ENCODE results near the gene RFWD3. TPM values are rescaled to one million over a fixed set of nuclear protein-coding genes. Genes with fewer than 3 reads are reported as not detected.

The RFWD3 gene
- total RNA-seq, 2 donors from 2014 or later: 2.9 to 9.7 TPM

- H3K4me1 ChIP-seq: no peaks in the 10 kb centered on the region
- TF ChIP-seq CTCF (IDR thresholded peaks at IDR 0.05): no peak
- no peaks in the 10 kb centered on the region for H3K27me3 ChIP-seq
- no peak for DNase-seq (ENCODE audit: low spot score)
- H3K4me3 ChIP-seq: no peak overlapping the region
- no peaks in the 10 kb centered on the region for H3K9me3 ChIP-seq
- no peak overlapping the region for H3K27ac ChIP-seq
- H3K36me3 ChIP-seq: peaks cover 51% of the 10 kb centered on the region
Measured at GRCh38 chr16:74652249-74652648, 14.4 kb downstream of the RFWD3 start.

DNA sequence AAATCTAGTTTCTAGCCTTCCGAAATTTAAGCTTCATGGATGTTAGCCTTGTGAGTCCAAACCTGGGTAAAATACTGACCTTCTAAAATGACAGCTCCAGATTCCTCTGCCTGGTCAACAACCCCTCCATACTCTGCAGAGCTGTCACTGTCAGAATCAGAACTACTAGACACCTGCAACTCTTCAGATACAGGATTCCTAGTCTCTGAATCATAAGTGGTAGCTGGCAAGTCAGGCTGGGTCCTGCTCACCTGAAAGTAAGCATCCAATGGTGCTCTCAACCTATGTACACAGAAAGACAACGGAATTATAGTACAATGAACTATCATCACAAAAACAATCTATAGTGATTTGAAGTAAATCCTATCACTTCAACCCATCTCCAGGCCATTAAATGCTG lies 14.8 kb downstream of the RFWD3 start:
- no peaks in the 10 kb centered on the region for H3K4me1 ChIP-seq
- H3K4me3 ChIP-seq: no peak overlapping the region
- no peaks in the 10 kb centered on the region for H3K9me3 ChIP-seq
- no peak for TF ChIP-seq CTCF (IDR thresholded peaks at IDR 0.05)
- peaks cover 53% of the 10 kb centered on the region for H3K36me3 ChIP-seq
- H3K27me3 ChIP-seq: no peaks in the 10 kb centered on the region
- H3K27ac ChIP-seq: no peak overlapping the region
- no peak for DNase-seq (ENCODE audit: low spot score)

- Histone ChIP-seq H3K4me3 (no peak overlapping the region), H3K27ac (no peak overlapping the region), H3K9me3 (no peaks in the 10 kb centered on the region), H3K4me1 (no peaks in the 10 kb centered on the region), H3K36me3 (peaks cover 48% of the 10 kb centered on the region), H3K27me3 (no peaks in the 10 kb centered on the region)
- DNase-seq (ENCODE audit: low spot score): no peak
- peak in 1 of 2 donors; percentile 52 for TF ChIP-seq CTCF (IDR thresholded peaks at IDR 0.05)
Measured at GRCh38 chr16:74650966-74651567, 15.6 kb downstream of the RFWD3 start.

DNA sequence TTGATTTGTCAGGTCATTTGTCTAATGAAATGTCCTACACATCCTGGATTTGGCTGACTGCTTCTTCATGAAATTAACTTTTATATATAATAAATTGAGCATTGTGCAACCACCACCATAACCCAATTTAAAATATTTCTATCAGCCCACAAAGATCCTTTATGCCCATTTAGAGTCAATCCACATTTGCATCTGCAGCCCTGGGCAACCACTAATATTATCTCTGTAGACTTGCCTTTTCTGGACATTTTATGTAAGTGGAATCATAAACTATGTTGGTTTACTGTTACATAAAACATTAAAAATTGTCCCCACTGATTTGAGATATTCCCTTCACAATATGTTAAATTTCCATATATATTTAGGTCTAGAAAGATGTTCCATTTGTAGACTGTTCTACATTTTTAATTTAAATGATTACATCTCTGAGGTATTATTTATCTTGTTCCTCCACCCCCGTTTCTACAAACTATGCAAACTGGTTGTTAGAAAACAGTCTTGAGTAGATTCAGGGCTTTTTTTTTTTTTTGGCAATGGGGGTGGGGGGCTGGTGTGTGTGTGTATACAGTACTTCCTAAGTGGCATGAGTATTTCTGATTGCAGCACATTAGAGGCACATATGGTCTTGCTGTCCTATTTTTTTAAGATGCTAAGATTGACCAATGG lies 16.7 kb downstream of the RFWD3 start:
- Histone ChIP-seq H3K4me3 (no peak overlapping the region), H3K27ac (no peak overlapping the region), H3K27me3 (no peaks in the 10 kb centered on the region), H3K36me3 (peaks cover 54% of the 10 kb centered on the region), H3K4me1 (no peaks in the 10 kb centered on the region), H3K9me3 (no peaks in the 10 kb centered on the region)
- no peak for DNase-seq (ENCODE audit: low spot score)
- no peak for TF ChIP-seq CTCF (IDR thresholded peaks at IDR 0.05)

- H3K27ac ChIP-seq: no peak overlapping the region
- no peaks in the 10 kb centered on the region for H3K27me3 ChIP-seq
- TF ChIP-seq CTCF (IDR thresholded peaks at IDR 0.05): no peak
- H3K4me3 ChIP-seq: no peak overlapping the region
- H3K36me3 ChIP-seq: peaks cover 50% of the 10 kb centered on the region
- H3K4me1 ChIP-seq: no peaks in the 10 kb centered on the region
- DNase-seq (ENCODE audit: low spot score): no peak
- no peaks in the 10 kb centered on the region for H3K9me3 ChIP-seq
Measured at GRCh38 chr16:74641969-74642368, 24.7 kb downstream of the RFWD3 start.

Measured in right atrium auricular region (tissue), 2 donors.